ENCODE results near the gene ASTL.

Gene ASTL

GRCh38 chr2:96159084-96159830 is 21.0 kb upstream of the ASTL start:
- Histone ChIP-seq H3K4me3 (no peak overlapping the region), H3K9ac (no peak overlapping the region), H3K27ac (no peak overlapping the region), H3K27me3 (no peaks in the 10 kb centered on the region), H4K20me1 (no peaks in the 10 kb centered on the region), H3K9me3 (peaks cover 11% of the 10 kb centered on the region), H3K4me1 (peaks cover 50% of the 10 kb centered on the region), H3K4me2 (no peak overlapping the region), H3K36me3 (no peaks in the 10 kb centered on the region)
- no peak for TF ChIP-seq Cebpa-rat (IDR thresholded peaks at IDR 0.05)

- H3K4me2 ChIP-seq: no peak overlapping the region
- no peaks in the 10 kb centered on the region for H4K20me1 ChIP-seq
- no peak overlapping the region for H3K27ac ChIP-seq
- no peak overlapping the region for H3K9ac ChIP-seq
- no peaks in the 10 kb centered on the region for H3K36me3 ChIP-seq
- no peak for TF ChIP-seq Cebpa-rat (IDR thresholded peaks at IDR 0.05)
- H3K27me3 ChIP-seq: no peaks in the 10 kb centered on the region
- peaks cover 11% of the 10 kb centered on the region for H3K9me3 ChIP-seq
- no peak overlapping the region for H3K4me3 ChIP-seq
- H3K4me1 ChIP-seq: peaks cover 43% of the 10 kb centered on the region
Observed at GRCh38 chr2:96158554-96158940, 20.2 kb upstream of the ASTL start.

GRCh38 chr2:96157649-96158553 is 19.6 kb upstream of the ASTL start:
- Histone ChIP-seq H3K4me3 (no peak overlapping the region), H3K27me3 (no peaks in the 10 kb centered on the region), H3K9ac (no peak overlapping the region), H3K36me3 (no peaks in the 10 kb centered on the region), H4K20me1 (no peaks in the 10 kb centered on the region), H3K4me2 (peak overlapping the region; percentile 57), H3K4me1 (peaks cover 37% of the 10 kb centered on the region), H3K9me3 (peaks cover 11% of the 10 kb centered on the region), H3K27ac (peak overlapping the region; percentile 20; the same call in 1 of the 2 replicates)
- no peak for TF ChIP-seq Cebpa-rat (IDR thresholded peaks at IDR 0.05)

- no peak overlapping the region for H3K27ac ChIP-seq
- no peaks in the 10 kb centered on the region for H3K27me3 ChIP-seq
- no peaks in the 10 kb centered on the region for H3K36me3 ChIP-seq
- peaks cover 11% of the 10 kb centered on the region for H3K9me3 ChIP-seq
- no peak overlapping the region for H3K4me3 ChIP-seq
- H3K9ac ChIP-seq: no peak overlapping the region
- H3K4me2 ChIP-seq: peak overlapping the region; percentile 57
- H4K20me1 ChIP-seq: no peaks in the 10 kb centered on the region
- TF ChIP-seq Cebpa-rat (IDR thresholded peaks at IDR 0.05): no peak
- peaks cover 30% of the 10 kb centered on the region for H3K4me1 ChIP-seq
Observed at GRCh38 chr2:96156926-96157648, 18.8 kb upstream of the ASTL start.

GRCh38 chr2:96156011-96156820 is 17.9 kb upstream of the ASTL start:
- no peaks in the 10 kb centered on the region for H3K36me3 ChIP-seq
- no peak for TF ChIP-seq Cebpa-rat (IDR thresholded peaks at IDR 0.05)
- H3K27me3 ChIP-seq: no peaks in the 10 kb centered on the region
- no peak overlapping the region for H3K4me3 ChIP-seq
- H3K9me3 ChIP-seq: peaks cover 11% of the 10 kb centered on the region
- peaks cover 27% of the 10 kb centered on the region for H3K4me1 ChIP-seq
- no peaks in the 10 kb centered on the region for H4K20me1 ChIP-seq
- no peak overlapping the region for H3K9ac ChIP-seq
- no peak overlapping the region for H3K27ac ChIP-seq
- peak overlapping the region; percentile 57 for H3K4me2 ChIP-seq

- H3K27me3 ChIP-seq: no peaks in the 10 kb centered on the region
- peak overlapping the region; percentile 37; the same call in 1 of the 2 replicates for H3K27ac ChIP-seq
- H4K20me1 ChIP-seq: no peaks in the 10 kb centered on the region
- H3K36me3 ChIP-seq: no peaks in the 10 kb centered on the region
- H3K9me3 ChIP-seq: no peaks in the 10 kb centered on the region
- peaks cover 39% of the 10 kb centered on the region for H3K4me1 ChIP-seq
- no peak overlapping the region for H3K9ac ChIP-seq
- no peak overlapping the region for H3K4me3 ChIP-seq
- no peak for TF ChIP-seq Cebpa-rat (IDR thresholded peaks at IDR 0.05)
- no peak overlapping the region for H3K4me2 ChIP-seq
Observed at GRCh38 chr2:96154506-96155380, 16.4 kb upstream of the ASTL start.

GRCh38 chr2:96153991-96154431 is 15.7 kb upstream of the ASTL start:
- H3K27me3 ChIP-seq: no peaks in the 10 kb centered on the region
- no peak overlapping the region for H3K4me2 ChIP-seq
- no peak for TF ChIP-seq Cebpa-rat (IDR thresholded peaks at IDR 0.05)
- no peak overlapping the region for H3K4me3 ChIP-seq
- H3K4me1 ChIP-seq: peaks cover 46% of the 10 kb centered on the region
- H4K20me1 ChIP-seq: no peaks in the 10 kb centered on the region
- no peaks in the 10 kb centered on the region for H3K9me3 ChIP-seq
- H3K9ac ChIP-seq: no peak overlapping the region
- H3K36me3 ChIP-seq: no peaks in the 10 kb centered on the region
- H3K27ac ChIP-seq: peak overlapping the region; percentile 37; the same call in 1 of the 2 replicates

GRCh38 chr2:96153291-96153713 is 15.0 kb upstream of the ASTL start:
- Histone ChIP-seq H3K27ac (no peak overlapping the region), H3K36me3 (no peaks in the 10 kb centered on the region), H3K27me3 (no peaks in the 10 kb centered on the region), H3K4me3 (no peak overlapping the region), H3K9ac (no peak overlapping the region), H3K4me2 (no peak overlapping the region), H3K4me1 (peaks cover 54% of the 10 kb centered on the region), H4K20me1 (no peaks in the 10 kb centered on the region), H3K9me3 (no peaks in the 10 kb centered on the region)
- no peak for TF ChIP-seq Cebpa-rat (IDR thresholded peaks at IDR 0.05)

Measured in BLaER1 (cell line).